ENCODE measurements around the gene MICAL2. TPM values are rescaled to one million over a fixed set of nuclear protein-coding genes. Genes with fewer than 3 reads are reported as not detected.
A peak's percentile ranks its signal among the peaks of the same experiment; 100 is the strongest.

MICAL2 gene
- total and polyA plus RNA-seq, 2 of the 13 experiments (the other 11 are each of a cell fraction or from before 2014, with no cell fraction given), result 0.78 to 1.1 TPM

GRCh38 chr11:12209096-12209495, 98.7 kb downstream of the MICAL2 start:
- ChIA-PET POLR2A (no interaction called here), CTCF (ENCODE audit: low intra/inter-chr PET ratio, low total read pairs) (no interaction called here)
- no peaks in the 10 kb centered on the region for H3K4me1 ChIP-seq (ENCODE audit: insufficient read depth, low read length)
- H3K9me3 ChIP-seq (ENCODE audit: low read length), result no peaks in the 10 kb centered on the region
- no peak overlapping the region for H2AFZ ChIP-seq (ENCODE audit: low read length)
- intact Hi-C loops (cut with micrococcal nuclease; ENCODE audit: unreplicated experiment) (no loop called here), in situ Hi-C loops (cut with HindIII; ENCODE audit: extremely low pct_ligation_motif_present, low pct_unique_long_range_greater_than_20kb) (no loop called here)
- DNase-seq (ENCODE audit: low spot score) (no peak), ATAC-seq (no peak; the same call in 2 of the 3 replicates), FAIRE-seq (no peak)
- WGBS (ENCODE audit: low lambda C conversion rate), result 79% methylated on average over 2 of the region's 2 CpGs
- H3K36me3 ChIP-seq (replicated peaks in 1 of 2; ENCODE audit: control insufficient read depth in 1 of 2, insufficient read depth in 2 of 2, low read length in 2 of 2), result no peaks in the 10 kb centered on the region
- H3K27ac ChIP-seq (ENCODE audit: extremely low read length, insufficient read depth, low read length), result no peak overlapping the region
- H3K9ac ChIP-seq (ENCODE audit: insufficient read depth, low read depth, low read length), result no peak overlapping the region
- H3K79me2 ChIP-seq (ENCODE audit: insufficient read depth, low read length), result no peaks in the 10 kb centered on the region
- BruUV-seq (replicated peaks), result no TSS peak
- no peak overlapping the region for H3K4me3 ChIP-seq (replicated peaks in 1 of 3; ENCODE audit: insufficient read depth in 1 of 3, low read depth in 2 of 3, low read length in 3 of 3)
- peak; percentile 67; the same call in 1 of the 2 replicates for TF ChIP-seq PRDM15 (CRISPR knock-in tag; IDR thresholded peaks at IDR 0.05)
- TF ChIP-seq MNT (IDR thresholded peaks at IDR 0.05), result no peak
- H3K27me3 ChIP-seq (ENCODE audit: control insufficient read depth in 1 of 2, insufficient read depth in 2 of 2, low read length in 2 of 2), result no peaks in the 10 kb centered on the region
- no peak overlapping the region for H3K4me2 ChIP-seq (ENCODE audit: low read depth, low read length)
- no peaks in the 10 kb centered on the region for H4K20me1 ChIP-seq (ENCODE audit: insufficient read depth, low read length)

GRCh38 chr11:12210200-12210599, 99.8 kb downstream of the MICAL2 start:
- Histone ChIP-seq H3K9ac (ENCODE audit: insufficient read depth, low read depth, low read length) (no peak overlapping the region), H3K27ac (ENCODE audit: extremely low read length, insufficient read depth, low read length) (no peak overlapping the region), H4K20me1 (ENCODE audit: insufficient read depth, low read length) (no peaks in the 10 kb centered on the region), H3K36me3 (replicated peaks in 1 of 2; ENCODE audit: control insufficient read depth in 1 of 2, insufficient read depth in 2 of 2, low read length in 2 of 2) (no peaks in the 10 kb centered on the region), H2AFZ (ENCODE audit: low read length) (no peak overlapping the region), H3K9me3 (ENCODE audit: low read length) (no peaks in the 10 kb centered on the region), H3K4me2 (ENCODE audit: low read depth, low read length) (no peak overlapping the region), H3K4me3 (replicated peaks in 1 of 3; ENCODE audit: insufficient read depth in 1 of 3, low read depth in 2 of 3, low read length in 3 of 3) (no peak overlapping the region), H3K4me1 (ENCODE audit: insufficient read depth, low read length) (no peaks in the 10 kb centered on the region), H3K79me2 (ENCODE audit: insufficient read depth, low read length) (no peaks in the 10 kb centered on the region), H3K27me3 (ENCODE audit: control insufficient read depth in 1 of 2, insufficient read depth in 2 of 2, low read length in 2 of 2) (no peaks in the 10 kb centered on the region)
- in situ Hi-C loops (cut with HindIII; ENCODE audit: extremely low pct_ligation_motif_present, low pct_unique_long_range_greater_than_20kb), result no loop called here
- TF ChIP-seq ATF6 (CRISPR knock-in tag; conservative IDR thresholded peaks at IDR 0.05) (no peak), PHF5A (CRISPR knock-in tag; IDR thresholded peaks at IDR 0.05; ENCODE audit: low read depth, unreplicated experiment) (no peak), ZNF124 (CRISPR knock-in tag; IDR thresholded peaks at IDR 0.05) (no peak), ATRX (CRISPR knock-in tag; IDR thresholded peaks at IDR 0.05; ENCODE audit: borderline replicate concordance) (no peak), FOXM1 (CRISPR knock-in tag; IDR thresholded peaks at IDR 0.05) (no peak), HCFC1 (IDR thresholded peaks at IDR 0.05; ENCODE audit: low read depth, low read length) (no peak), CAMTA2 (CRISPR knock-in tag; IDR thresholded peaks at IDR 0.05; ENCODE audit: borderline replicate concordance) (no peak), KLF16 (CRISPR knock-in tag; IDR thresholded peaks at IDR 0.05) (no peak)
- no peak for FAIRE-seq
- ChIA-PET CTCF (ENCODE audit: low intra/inter-chr PET ratio, low total read pairs) (no interaction called here), POLR2A (no interaction called here)
- no peak for ATAC-seq
- 83% methylated on average over 3 of the region's 4 CpGs for WGBS (ENCODE audit: low lambda C conversion rate)
- DNase-seq (ENCODE audit: low spot score), result no peak
- BruUV-seq (replicated peaks), result no TSS peak
- intact Hi-C loops (cut with micrococcal nuclease; ENCODE audit: unreplicated experiment), result no loop called here
